Measurements from ENCODE around the gene BCAT1.
"Not testable (repeated sequence)": the region's sequence is repeated elsewhere in the genome, so short reads cannot be mapped to it uniquely, and the experiment has no call there.

Gene BCAT1

DNA sequence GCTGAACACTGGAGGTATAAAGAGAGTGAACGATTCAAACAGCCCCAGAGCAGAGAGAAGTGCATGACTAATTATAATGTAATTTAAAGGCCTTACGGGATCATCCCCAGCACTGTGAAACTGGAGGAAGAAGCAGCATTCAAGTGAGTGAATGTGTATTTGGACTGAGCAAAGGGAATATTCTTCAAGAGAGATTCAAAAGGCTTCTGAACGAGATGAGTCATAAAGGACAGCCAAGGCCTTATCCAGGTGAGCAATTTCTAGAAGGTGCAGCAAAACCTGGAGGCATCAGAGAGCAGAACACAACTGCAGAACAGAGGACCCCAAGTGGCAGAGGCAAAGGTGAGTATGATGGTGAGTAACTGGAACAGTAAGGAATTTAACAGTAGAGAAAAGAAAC, 127.2 kb downstream of the BCAT1 start:
- peaks cover 7% of the 10 kb centered on the region for H3K4me1 Mint-ChIP-seq
- H3K4me3 Mint-ChIP-seq = no peak overlapping the region
- H3K36me3 Mint-ChIP-seq (ENCODE audit: low read depth) = peaks cover 80% of the 10 kb centered on the region
- no peak for DNase-seq
- no peaks in the 10 kb centered on the region for H3K27me3 Mint-ChIP-seq (ENCODE audit: low read depth, poor library complexity)
- H3K9me3 Mint-ChIP-seq = no peaks in the 10 kb centered on the region
- TF ChIP-seq, protein P1, sequence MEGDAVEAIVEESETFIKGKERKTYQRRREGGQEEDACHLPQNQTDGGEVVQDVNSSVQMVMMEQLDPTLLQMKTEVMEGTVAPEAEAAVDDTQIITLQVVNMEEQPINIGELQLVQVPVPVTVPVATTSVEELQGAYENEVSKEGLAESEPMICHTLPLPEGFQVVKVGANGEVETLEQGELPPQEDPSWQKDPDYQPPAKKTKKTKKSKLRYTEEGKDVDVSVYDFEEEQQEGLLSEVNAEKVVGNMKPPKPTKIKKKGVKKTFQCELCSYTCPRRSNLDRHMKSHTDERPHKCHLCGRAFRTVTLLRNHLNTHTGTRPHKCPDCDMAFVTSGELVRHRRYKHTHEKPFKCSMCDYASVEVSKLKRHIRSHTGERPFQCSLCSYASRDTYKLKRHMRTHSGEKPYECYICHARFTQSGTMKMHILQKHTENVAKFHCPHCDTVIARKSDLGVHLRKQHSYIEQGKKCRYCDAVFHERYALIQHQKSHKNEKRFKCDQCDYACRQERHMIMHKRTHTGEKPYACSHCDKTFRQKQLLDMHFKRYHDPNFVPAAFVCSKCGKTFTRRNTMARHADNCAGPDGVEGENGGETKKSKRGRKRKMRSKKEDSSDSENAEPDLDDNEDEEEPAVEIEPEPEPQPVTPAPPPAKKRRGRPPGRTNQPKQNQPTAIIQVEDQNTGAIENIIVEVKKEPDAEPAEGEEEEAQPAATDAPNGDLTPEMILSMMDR (IDR thresholded peaks at IDR 0.05) = no peak
- H3K27ac Mint-ChIP-seq = no peak overlapping the region

DNA sequence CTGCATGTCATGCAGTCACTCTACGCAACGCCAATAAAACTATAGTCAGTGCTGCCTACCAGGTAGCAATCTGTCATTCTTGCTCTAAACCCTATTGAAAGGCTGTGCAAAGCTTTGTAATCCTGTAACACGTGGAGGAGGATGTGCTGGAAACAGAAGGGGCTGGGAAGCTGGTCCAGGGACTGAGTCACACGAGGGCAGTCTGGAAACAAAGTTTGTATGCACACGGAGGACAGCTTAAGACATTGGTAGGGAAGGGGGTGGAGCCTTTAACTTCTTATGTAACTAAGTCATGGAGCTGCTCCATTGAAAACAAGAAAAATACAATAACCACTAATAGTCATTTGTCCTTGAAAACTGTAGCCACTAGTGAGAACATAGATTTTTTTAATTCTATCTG, 128.0 kb downstream of the BCAT1 start:
- H3K27ac Mint-ChIP-seq = no peak overlapping the region
- no peak for DNase-seq
- H3K9me3 Mint-ChIP-seq = no peaks in the 10 kb centered on the region
- peaks cover 7% of the 10 kb centered on the region for H3K4me1 Mint-ChIP-seq
- no peak overlapping the region for H3K4me3 Mint-ChIP-seq
- no peaks in the 10 kb centered on the region for H3K27me3 Mint-ChIP-seq (ENCODE audit: low read depth, poor library complexity)
- TF ChIP-seq, protein P1 (IDR thresholded peaks at IDR 0.05) = no peak
- H3K36me3 Mint-ChIP-seq (ENCODE audit: low read depth) = peaks cover 80% of the 10 kb centered on the region

DNA sequence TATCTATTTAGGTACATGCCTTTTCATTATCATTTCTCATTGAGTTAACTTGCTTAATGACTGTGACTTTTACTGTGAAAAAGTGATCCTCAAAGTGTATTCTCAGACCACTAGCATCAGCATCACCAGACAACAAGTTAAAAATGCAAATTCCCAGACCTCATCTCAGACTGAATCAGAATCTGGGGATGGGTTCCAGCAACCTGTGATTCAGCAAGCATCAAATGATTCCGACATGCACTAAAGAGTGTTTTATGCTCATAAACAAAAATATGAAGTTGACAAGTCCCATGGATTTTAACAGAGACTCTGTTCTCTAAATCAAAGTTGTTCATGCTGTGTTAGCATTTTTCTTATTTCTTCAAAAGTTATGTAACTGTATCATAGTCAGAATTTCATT, 130.6 kb downstream of the BCAT1 start:
- peaks cover 77% of the 10 kb centered on the region for H3K36me3 Mint-ChIP-seq (ENCODE audit: low read depth)

DNA sequence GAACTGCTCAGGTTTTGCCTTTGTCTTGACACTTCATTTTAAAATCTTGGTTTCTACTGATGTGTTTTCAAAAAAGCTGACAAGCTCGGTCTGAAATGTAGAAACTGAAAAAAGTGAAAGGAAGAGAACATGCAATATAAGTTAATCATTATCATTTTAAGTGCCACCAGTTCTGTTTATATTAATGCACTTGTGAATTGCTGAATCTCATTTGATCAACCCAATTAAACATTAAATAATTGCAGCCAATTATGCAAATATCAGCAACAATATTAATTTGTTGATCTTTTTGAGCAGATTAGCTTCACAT, 133.8 kb downstream of the BCAT1 start:
- no peaks in the 10 kb centered on the region for H3K9me3 Mint-ChIP-seq
- TF ChIP-seq, protein P1 (IDR thresholded peaks at IDR 0.05) = no peak
- H3K4me3 Mint-ChIP-seq = no peak overlapping the region
- H3K4me1 Mint-ChIP-seq = no peaks in the 10 kb centered on the region
- H3K27me3 Mint-ChIP-seq (ENCODE audit: low read depth, poor library complexity) = no peaks in the 10 kb centered on the region
- peaks cover 63% of the 10 kb centered on the region for H3K36me3 Mint-ChIP-seq (ENCODE audit: low read depth)
- no peak overlapping the region for H3K27ac Mint-ChIP-seq
- no peak for DNase-seq

More for the DNA sequence above, 130.6 kb downstream of the BCAT1 start:
- H3K27ac Mint-ChIP-seq = no peak overlapping the region
- no peak overlapping the region for H3K4me3 Mint-ChIP-seq
- no peaks in the 10 kb centered on the region for H3K27me3 Mint-ChIP-seq (ENCODE audit: low read depth, poor library complexity)
- H3K4me1 Mint-ChIP-seq = peaks cover 7% of the 10 kb centered on the region
- TF ChIP-seq, protein P1 (IDR thresholded peaks at IDR 0.05) = no peak
- DNase-seq = no peak
- no peaks in the 10 kb centered on the region for H3K9me3 Mint-ChIP-seq

- TF ChIP-seq, protein P1 (IDR thresholded peaks at IDR 0.05) = no peak
- no peak for DNase-seq
- Mint-ChIP-seq H3K9me3 (no peaks in the 10 kb centered on the region), H3K36me3 (ENCODE audit: low read depth) (peaks cover 63% of the 10 kb centered on the region), H3K4me3 (no peak overlapping the region), H3K27ac (no peak overlapping the region), H3K4me1 (no peaks in the 10 kb centered on the region), H3K27me3 (ENCODE audit: low read depth, poor library complexity) (no peaks in the 10 kb centered on the region)
Observed at GRCh38 chr12:24814379-24815113, 134.4 kb downstream of the BCAT1 start.

GRCh38 chr12:24810378-24810777, 138.5 kb downstream of the BCAT1 start:
- H3K9me3 Mint-ChIP-seq = peaks cover 4% of the 10 kb centered on the region
- H3K4me3 Mint-ChIP-seq = no peak overlapping the region
- peaks cover 39% of the 10 kb centered on the region for H3K36me3 Mint-ChIP-seq (ENCODE audit: low read depth)
- H3K4me1 Mint-ChIP-seq = no peaks in the 10 kb centered on the region
- H3K27ac Mint-ChIP-seq = peak overlapping the region; percentile 64
- no peak for DNase-seq
- TF ChIP-seq, protein P1 (IDR thresholded peaks at IDR 0.05) = no peak
- H3K27me3 Mint-ChIP-seq (ENCODE audit: low read depth, poor library complexity) = no peaks in the 10 kb centered on the region

DNA sequence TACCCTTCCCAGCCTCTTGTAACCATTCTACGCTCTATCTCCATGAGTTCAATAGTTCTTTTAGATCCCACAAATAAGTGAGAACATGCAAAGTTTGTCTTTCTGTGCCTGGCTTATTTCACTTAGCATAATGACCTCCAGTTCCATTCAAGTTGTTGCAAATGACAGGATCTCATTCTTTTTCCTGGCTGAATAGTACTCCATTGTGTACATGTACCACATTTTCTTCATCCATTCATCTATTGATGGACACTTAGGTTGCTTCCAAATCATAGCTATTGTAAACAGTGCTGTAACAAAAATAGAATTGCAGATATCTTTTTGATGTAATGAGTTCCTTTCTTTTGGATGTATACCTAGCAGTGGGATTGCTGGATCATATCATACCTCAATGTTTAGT, 139.6 kb downstream of the BCAT1 start:
- H3K27me3 Mint-ChIP-seq (ENCODE audit: low read depth, poor library complexity); H3K4me1 Mint-ChIP-seq; DNase-seq; H3K4me3 Mint-ChIP-seq; H3K27ac Mint-ChIP-seq: not testable (repeated sequence)
- H3K36me3 Mint-ChIP-seq (ENCODE audit: low read depth) = peaks cover 31% of the 10 kb centered on the region
- peaks cover 11% of the 10 kb centered on the region for H3K9me3 Mint-ChIP-seq
